Ovary (tissue), 3 donors: ENCODE measurements around the gene APC.

Source experiments
- EP300 ChIP-seq: sonication (generic); formaldehyde crosslinking; IDR thresholded peaks from one replicate; pipeline ENCODE4 v1.6.1; 2017; ENCODE audit warnings: antibody characterized with exemption
- POLR2A ChIP-seq: fragments of 450-650 bp; IDR thresholded peaks from one replicate; pipeline ENCODE4 v1.6.1; 2017; ENCODE audit warnings: antibody characterized with exemption, mild to moderate bottlenecking, moderate library complexity
- TF ChIP-seq, protein P1 (sequence below), 3 donors: fragments of 450-650 bp in 2 of 3; fragments of 200-600 bp in 1 of 3; IDR thresholded peaks; one replicate each; pipeline versions ENCODE4 v1.5.1 to v1.8.0; 2016 to 2022; ENCODE audit warnings: antibody characterized with exemption in 3 of 3, mild to moderate bottlenecking in 1 of 3
- donor health status: DM: no; HTN: no; CAD: no.

DNA sequence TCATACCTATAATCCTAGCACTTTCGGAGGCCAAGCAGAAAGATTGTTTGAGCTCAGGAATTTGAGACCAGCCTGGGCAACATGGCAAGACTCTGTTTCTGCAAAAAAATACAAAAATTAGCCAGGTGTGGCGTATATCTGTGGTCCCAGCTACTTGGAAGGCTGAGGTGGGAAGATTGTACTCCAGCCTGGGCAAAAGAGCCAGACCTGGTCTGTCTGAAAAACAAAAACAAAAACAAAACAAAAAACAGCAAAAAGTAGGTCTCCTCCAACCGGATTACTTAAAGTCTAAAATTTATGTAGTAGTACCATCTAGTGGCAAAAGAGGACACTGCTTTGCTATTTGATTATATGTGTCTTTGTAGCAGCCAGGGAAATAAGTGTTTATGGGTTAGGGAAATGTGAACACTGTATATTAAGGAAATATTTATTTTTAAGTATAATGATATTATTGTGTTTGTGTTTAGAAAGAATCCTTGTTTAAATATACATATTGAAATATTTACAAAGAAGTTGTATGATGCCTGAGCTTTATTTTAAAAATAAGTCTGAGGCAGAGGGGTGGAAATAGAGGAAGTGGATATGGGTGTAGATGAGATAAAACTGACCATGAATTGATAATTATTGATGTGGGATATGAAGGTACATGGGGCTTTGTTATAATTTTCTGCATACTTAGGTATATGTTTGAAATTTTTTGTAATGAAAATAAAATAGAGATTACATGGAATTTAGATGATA, 20.0 kb downstream of the APC start:
- TF ChIP-seq POLR2A (no peak), EP300 (no peak)
- TF ChIP-seq, protein P1, sequence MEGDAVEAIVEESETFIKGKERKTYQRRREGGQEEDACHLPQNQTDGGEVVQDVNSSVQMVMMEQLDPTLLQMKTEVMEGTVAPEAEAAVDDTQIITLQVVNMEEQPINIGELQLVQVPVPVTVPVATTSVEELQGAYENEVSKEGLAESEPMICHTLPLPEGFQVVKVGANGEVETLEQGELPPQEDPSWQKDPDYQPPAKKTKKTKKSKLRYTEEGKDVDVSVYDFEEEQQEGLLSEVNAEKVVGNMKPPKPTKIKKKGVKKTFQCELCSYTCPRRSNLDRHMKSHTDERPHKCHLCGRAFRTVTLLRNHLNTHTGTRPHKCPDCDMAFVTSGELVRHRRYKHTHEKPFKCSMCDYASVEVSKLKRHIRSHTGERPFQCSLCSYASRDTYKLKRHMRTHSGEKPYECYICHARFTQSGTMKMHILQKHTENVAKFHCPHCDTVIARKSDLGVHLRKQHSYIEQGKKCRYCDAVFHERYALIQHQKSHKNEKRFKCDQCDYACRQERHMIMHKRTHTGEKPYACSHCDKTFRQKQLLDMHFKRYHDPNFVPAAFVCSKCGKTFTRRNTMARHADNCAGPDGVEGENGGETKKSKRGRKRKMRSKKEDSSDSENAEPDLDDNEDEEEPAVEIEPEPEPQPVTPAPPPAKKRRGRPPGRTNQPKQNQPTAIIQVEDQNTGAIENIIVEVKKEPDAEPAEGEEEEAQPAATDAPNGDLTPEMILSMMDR (IDR thresholded peaks at IDR 0.05) = peak; percentile 36 to 81 (median 66)
